Panc1 (cell line): Measurements from ENCODE around the gene PRKAB2. TPM values are rescaled to one million over a fixed set of nuclear protein-coding genes. Genes with fewer than 3 reads are reported as not detected.
"Not testable (repeated sequence)": the region's sequence is repeated elsewhere in the genome, so short reads cannot be mapped to it uniquely, and the experiment has no call there.

Source experiments
- ATAC-seq: fragments of 200-7000 bp; cut with Tn5 transposase; 2 replicates; pipeline ENCODE4 v1.9.1; 2020; ENCODE audit warnings: mild to moderate bottlenecking, moderate library complexity
- BruUV-seq: library from RNA; stranded (reverse); fragments of 400-500 nt; replicated peaks from 2 replicates; lab custom pipeline; 2021; lab: Mats Ljungman, UMichigan
- CTCF ChIA-PET: fragments of 300-600 bp; sonication (Branson Sonifier 250); formaldehyde crosslinking; loops from one replicate; lab custom pipeline; 2022; ENCODE audit warnings: antibody characterized with exemption; lab: Charles Lee
- POLR2A ChIA-PET: fragments of 300-600 bp; sonication (Branson Sonifier 250); formaldehyde crosslinking; loops from one replicate; lab custom pipeline; 2022; ENCODE audit warnings: antibody characterized with exemption; lab: Charles Lee
- DNase-seq: peaks from one replicate; pipeline ENCODE4 v3.0.0-alpha.2; 2010; ENCODE audit warnings: low read depth, low spot score
- H3K27ac ChIP-seq: 2 replicates; pipeline ENCODE4 v1.5.1; 2011; ENCODE audit warnings: mild to moderate bottlenecking, low read length, inconsistent platforms
- H3K27me3 ChIP-seq: fragments of 200-500 bp; sonication (Bioruptor generic); 2 replicates; pipeline ENCODE4 v1.6.0; 2014; ENCODE audit warnings: low read length, inconsistent platforms; ENCODE audit not compliant: control insufficient read depth, insufficient read depth
- H3K36me3 ChIP-seq: fragments of 200-500 bp; sonication (Bioruptor generic); 2 replicates; pipeline ENCODE4 v1.5.1; 2014; ENCODE audit warnings: inconsistent platforms, mild to moderate bottlenecking, low read length, moderate library complexity; ENCODE audit not compliant: control insufficient read depth, insufficient read depth
- H3K4me1 ChIP-seq: 2 replicates; pipeline ENCODE4 v1.5.1; 2011; ENCODE audit warnings: inconsistent platforms, mild to moderate bottlenecking, low read length, moderate library complexity; ENCODE audit not compliant: control insufficient read depth, insufficient read depth
- H3K4me3 ChIP-seq, 2 experiments: 2 replicates each; pipeline ENCODE4 v1.5.1; 2011 to 2012; ENCODE audit warnings: low read depth in 2 of 2, low read length in 2 of 2, mild to moderate bottlenecking in 2 of 2, inconsistent platforms in 1 of 2, moderate library complexity in 1 of 2
- H3K9me3 ChIP-seq: fragments of 200-500 bp; sonication (Bioruptor generic); 2 replicates; pipeline ENCODE4 v1.5.1; 2014; ENCODE audit warnings: low read depth, mild to moderate bottlenecking, inconsistent platforms, low read length, moderate library complexity; ENCODE audit not compliant: control insufficient read depth, insufficient read depth
- POLR2AphosphoS5 ChIP-seq: IDR thresholded peaks from 2 replicates; pipeline ENCODE4 v1.6.1; 2012; ENCODE audit warnings: mild to moderate bottlenecking, low read depth, low read length, moderate library complexity
- SIN3A ChIP-seq: IDR thresholded peaks from 2 replicates; pipeline ENCODE4 v1.6.1; 2012; ENCODE audit warnings: low read depth, mild to moderate bottlenecking, low read length, moderate library complexity, borderline replicate concordance; ENCODE audit not compliant: insufficient read depth
- TCF7L2 ChIP-seq: IDR thresholded peaks from 2 replicates; pipeline ENCODE4 v1.6.1; 2011; ENCODE audit warnings: mild to moderate bottlenecking, low read depth, low read length, inconsistent platforms
- in situ Hi-C: cut with HindIII; loops from 2 replicates; pipeline ENCODE4 v1.10.0; 2016; ENCODE audit warnings: low sequenced_read_pairs, low pct_unique_long_range_greater_than_20kb
- intact Hi-C: fragments of 100-400 bp; cut with micrococcal nuclease; formaldehyde crosslinking; loops from one replicate; pipeline ENCODE4 v1.10.0; 2022; ENCODE audit not compliant: unreplicated experiment
- total RNA-seq: library from RNA; stranded (reverse); gene quantifications from one replicate; pipeline ENCODE4 v1.2.1, GENCODE V29; 2021; ENCODE audit not compliant: unreplicated experiment
- TF ChIP-seq, protein P1 (sequence below): fragments of 450-650 bp; IDR thresholded peaks from 2 replicates; pipeline ENCODE4 v1.5.1; 2017; ENCODE audit warnings: mild to moderate bottlenecking
- TF ChIP-seq, protein P2 (sequence below), 2 experiments: IDR thresholded peaks; 2 replicates each; pipeline ENCODE4 v1.6.1; 2011 to 2012; ENCODE audit warnings: low read depth in 2 of 2, control low read depth in 1 of 2, low read length in 1 of 2, mild to moderate bottlenecking in 1 of 2, moderate library complexity in 1 of 2; ENCODE audit not compliant: insufficient read depth in 1 of 2

PRKAB2 gene
- total RNA-seq, 1 experiment from 2014 or later = 6.6 TPM

DNA sequence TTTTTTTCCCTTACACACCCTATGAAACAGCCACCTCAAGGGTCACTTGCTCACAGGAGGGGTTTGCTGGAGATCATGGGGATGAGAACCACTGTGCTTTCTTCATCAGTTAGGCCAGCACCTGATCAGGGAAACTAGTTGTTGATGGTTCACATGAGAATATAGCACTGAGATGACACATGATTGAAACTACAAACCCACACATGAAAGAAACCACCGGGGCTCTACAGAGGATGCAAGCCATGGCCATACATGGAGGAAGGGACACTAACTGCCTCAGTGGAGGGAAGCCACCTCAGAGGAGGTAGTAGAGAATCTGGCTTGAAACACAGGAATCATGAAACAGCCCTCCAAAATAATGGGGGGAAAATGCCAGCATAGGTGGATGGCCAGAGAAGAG, 63.2 kb downstream of the PRKAB2 start:
- Histone ChIP-seq H3K4me1 (no peaks in the 10 kb centered on the region), H3K36me3 (no peaks in the 10 kb centered on the region), H3K4me3 (no peak overlapping the region), H3K27ac (no peak overlapping the region), H3K27me3 (peaks cover 5% of the 10 kb centered on the region), H3K9me3 (no peaks in the 10 kb centered on the region)
- in situ Hi-C loops (no loop called here), intact Hi-C loops (no loop called here)
- ChIA-PET CTCF (no interaction called here), POLR2A (no interaction called here)
- TF ChIP-seq POLR2AphosphoS5 = no peak
- TF ChIP-seq, protein P1, sequence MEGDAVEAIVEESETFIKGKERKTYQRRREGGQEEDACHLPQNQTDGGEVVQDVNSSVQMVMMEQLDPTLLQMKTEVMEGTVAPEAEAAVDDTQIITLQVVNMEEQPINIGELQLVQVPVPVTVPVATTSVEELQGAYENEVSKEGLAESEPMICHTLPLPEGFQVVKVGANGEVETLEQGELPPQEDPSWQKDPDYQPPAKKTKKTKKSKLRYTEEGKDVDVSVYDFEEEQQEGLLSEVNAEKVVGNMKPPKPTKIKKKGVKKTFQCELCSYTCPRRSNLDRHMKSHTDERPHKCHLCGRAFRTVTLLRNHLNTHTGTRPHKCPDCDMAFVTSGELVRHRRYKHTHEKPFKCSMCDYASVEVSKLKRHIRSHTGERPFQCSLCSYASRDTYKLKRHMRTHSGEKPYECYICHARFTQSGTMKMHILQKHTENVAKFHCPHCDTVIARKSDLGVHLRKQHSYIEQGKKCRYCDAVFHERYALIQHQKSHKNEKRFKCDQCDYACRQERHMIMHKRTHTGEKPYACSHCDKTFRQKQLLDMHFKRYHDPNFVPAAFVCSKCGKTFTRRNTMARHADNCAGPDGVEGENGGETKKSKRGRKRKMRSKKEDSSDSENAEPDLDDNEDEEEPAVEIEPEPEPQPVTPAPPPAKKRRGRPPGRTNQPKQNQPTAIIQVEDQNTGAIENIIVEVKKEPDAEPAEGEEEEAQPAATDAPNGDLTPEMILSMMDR = no peak
- no peak for TF ChIP-seq SIN3A
- TF ChIP-seq, protein P2, sequence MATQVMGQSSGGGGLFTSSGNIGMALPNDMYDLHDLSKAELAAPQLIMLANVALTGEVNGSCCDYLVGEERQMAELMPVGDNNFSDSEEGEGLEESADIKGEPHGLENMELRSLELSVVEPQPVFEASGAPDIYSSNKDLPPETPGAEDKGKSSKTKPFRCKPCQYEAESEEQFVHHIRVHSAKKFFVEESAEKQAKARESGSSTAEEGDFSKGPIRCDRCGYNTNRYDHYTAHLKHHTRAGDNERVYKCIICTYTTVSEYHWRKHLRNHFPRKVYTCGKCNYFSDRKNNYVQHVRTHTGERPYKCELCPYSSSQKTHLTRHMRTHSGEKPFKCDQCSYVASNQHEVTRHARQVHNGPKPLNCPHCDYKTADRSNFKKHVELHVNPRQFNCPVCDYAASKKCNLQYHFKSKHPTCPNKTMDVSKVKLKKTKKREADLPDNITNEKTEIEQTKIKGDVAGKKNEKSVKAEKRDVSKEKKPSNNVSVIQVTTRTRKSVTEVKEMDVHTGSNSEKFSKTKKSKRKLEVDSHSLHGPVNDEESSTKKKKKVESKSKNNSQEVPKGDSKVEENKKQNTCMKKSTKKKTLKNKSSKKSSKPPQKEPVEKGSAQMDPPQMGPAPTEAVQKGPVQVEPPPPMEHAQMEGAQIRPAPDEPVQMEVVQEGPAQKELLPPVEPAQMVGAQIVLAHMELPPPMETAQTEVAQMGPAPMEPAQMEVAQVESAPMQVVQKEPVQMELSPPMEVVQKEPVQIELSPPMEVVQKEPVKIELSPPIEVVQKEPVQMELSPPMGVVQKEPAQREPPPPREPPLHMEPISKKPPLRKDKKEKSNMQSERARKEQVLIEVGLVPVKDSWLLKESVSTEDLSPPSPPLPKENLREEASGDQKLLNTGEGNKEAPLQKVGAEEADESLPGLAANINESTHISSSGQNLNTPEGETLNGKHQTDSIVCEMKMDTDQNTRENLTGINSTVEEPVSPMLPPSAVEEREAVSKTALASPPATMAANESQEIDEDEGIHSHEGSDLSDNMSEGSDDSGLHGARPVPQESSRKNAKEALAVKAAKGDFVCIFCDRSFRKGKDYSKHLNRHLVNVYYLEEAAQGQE (IDR thresholded peaks at IDR 0.05; ENCODE audit: insufficient read depth in 1 of 2, low read depth in 2 of 2, low read length in 1 of 2) = no peak
- TF ChIP-seq TCF7L2 = no peak
- BruUV-seq = no TSS peak
- ATAC-seq (no peak), DNase-seq (no peak)

DNA sequence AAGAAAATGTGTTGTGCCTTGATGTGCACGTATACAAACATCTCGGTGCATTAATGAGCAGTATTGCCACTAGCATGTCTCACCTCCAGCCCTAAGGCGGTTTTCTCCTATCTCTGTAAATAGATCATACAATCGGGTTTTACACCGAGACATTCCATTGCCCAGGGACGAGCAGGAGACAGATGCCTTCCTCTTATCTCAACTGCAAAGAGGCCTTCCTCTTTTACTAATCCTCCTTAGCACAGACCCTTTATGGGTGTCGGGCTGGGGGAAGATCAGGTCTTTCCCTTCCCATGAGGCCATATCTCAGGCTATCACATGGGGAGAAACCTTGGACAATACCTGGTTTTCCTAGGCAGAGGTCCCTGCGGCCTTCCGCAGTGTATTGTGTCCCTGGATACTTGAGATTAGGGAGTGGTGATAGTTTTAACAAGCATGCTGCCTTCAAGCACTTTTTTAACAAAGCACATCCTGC, 65.8 kb downstream of the PRKAB2 start:
- H3K4me3 ChIP-seq, ATAC-seq, DNase-seq, H3K27ac ChIP-seq, in situ Hi-C loops, intact Hi-C loops, POLR2A ChIA-PET, BruUV-seq, CTCF ChIA-PET, H3K4me1 ChIP-seq, H3K27me3 ChIP-seq, H3K36me3 ChIP-seq, H3K9me3 ChIP-seq: not testable (repeated sequence)

DNA sequence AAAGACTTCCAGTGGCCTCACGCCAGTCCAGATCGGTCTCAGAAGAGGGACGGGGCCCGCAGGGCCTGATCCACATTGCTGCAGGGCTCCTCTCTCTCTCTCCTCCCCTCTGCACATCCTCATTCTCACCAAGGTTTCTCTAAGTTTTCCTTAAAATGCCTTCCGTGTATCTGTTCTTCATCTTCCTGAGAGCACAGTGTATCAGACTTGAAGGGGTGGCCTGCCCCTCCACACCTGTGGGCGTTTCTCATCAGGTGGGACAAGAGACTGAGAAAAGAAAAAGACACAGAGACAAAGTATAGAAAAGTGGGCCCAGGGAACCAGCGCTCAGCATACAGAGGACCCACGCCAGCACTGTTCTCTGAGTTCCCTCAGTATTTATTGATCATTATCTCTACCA, 66.4 kb downstream of the PRKAB2 start:
- Histone ChIP-seq H3K27ac (no peak overlapping the region), H3K4me1 (no peaks in the 10 kb centered on the region), H3K9me3 (no peaks in the 10 kb centered on the region), H3K36me3 (no peaks in the 10 kb centered on the region), H3K4me3 (no peak overlapping the region), H3K27me3 (peaks cover 5% of the 10 kb centered on the region)
- intact Hi-C loops (no loop called here), in situ Hi-C loops (no loop called here)
- DNase-seq (no peak), ATAC-seq (no peak)
- TF ChIP-seq POLR2AphosphoS5 = no peak
- no peak for TF ChIP-seq TCF7L2
- TF ChIP-seq SIN3A = no peak
- TF ChIP-seq, protein P2 (IDR thresholded peaks at IDR 0.05; ENCODE audit: insufficient read depth in 1 of 2, low read depth in 2 of 2, low read length in 1 of 2) = no peak
- ChIA-PET CTCF (no interaction called here), POLR2A (no interaction called here)
- no TSS peak for BruUV-seq
